Occipital lobe (tissue), 2 donors: Measurements from ENCODE around the gene HSPA12A. TPM values are rescaled to one million over a fixed set of nuclear protein-coding genes. Genes with fewer than 3 reads are reported as not detected.

Source experiments
- DNase-seq: peaks from one replicate; lab custom pipeline; 2025; lab: John Stamatoyannopoulos, UW
- total RNA-seq: library from RNA; depleted of rRNA; stranded (reverse); fragments of >200 nt; gene quantifications from one replicate; pipeline ENCODE4 v1.2.3, GENCODE V29; 2014

The HSPA12A gene
- total RNA-seq, 1 donor from 2014 or later: 17.3 TPM

- DNase-seq: no peak
These were observed 110.5 kb downstream of the HSPA12A start for GRCh38 chr10:116631871-116632295.

- DNase-seq: no peak
These were observed 112.3 kb downstream of the HSPA12A start for GRCh38 chr10:116630020-116630419.

GRCh38 chr10:116629340-116629739, 113.0 kb downstream of the HSPA12A start:
- no peak for DNase-seq

DNA sequence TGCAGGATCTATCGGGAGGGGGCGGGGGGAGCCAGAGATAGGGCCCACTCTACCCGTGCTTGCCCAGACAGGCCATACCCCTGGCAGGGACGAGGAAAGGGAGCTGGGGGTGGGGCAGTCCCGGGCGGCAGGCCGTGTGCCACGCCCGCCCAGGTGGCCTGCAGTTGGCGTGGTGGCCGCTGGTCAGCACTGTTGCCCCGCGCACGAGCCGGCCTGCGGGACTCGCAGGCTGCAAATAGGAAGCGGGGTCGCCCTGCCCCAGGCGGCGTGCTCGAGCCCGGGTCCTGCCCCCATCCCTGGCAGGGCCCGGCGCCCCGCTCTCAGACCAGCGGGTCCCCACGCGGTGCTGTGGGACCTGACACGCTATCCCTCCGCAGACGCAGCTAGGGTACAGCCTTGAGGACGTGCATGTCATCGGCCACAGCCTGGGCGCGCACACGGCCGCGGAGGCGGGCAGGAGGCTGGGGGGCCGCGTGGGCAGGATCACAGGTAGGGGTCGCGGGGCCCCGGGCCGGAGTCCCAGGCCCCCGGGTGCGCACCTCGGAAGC, 114.9 kb downstream of the HSPA12A start:
- DNase-seq: no peak

DNA sequence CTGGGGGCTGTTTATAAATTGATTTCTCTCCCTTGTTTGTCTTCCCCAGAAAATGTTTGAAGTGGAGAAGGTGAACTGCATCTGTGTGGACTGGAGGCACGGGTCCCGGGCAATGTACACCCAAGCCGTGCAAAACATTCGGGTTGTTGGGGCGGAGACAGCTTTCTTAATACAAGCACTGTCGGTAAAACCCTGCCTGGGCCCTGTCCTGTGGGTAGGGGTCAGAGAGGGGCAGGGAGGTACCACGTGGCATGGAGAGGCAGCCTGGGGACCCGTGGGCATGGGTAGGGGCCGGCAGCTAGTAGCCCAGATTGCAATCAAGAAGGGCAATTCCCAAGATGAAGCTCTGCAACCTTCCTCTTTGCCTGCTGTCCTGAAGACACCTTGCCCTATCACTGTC, 115.6 kb downstream of the HSPA12A start:
- DNase-seq: no peak

GRCh38 chr10:116625845-116626244, 116.5 kb downstream of the HSPA12A start:
- DNase-seq: no peak

GRCh38 chr10:116621934-116622655, 120.3 kb downstream of the HSPA12A start:
- no peak for DNase-seq

DNA sequence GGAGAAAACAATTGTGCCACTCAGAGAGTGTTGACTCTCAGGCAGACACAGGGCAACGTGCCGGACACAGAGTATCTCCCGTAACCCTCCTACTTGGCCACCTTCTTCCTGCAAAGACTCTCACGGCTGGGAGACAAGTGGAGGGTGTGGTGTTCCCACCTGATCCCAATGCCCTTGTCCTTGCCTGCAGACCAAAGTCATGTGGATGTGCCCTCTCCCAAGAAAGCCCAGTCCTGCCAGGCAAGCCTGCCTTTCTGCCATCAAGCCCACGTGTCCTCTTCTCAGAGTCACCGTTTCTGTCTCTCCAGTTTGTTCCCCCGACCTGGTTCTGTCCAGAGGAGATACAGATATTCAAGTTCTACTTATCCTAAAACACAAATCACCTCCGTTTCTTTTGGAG, 120.9 kb downstream of the HSPA12A start:
- no peak for DNase-seq

Other genes with a start within 250 kb of the HSPA12A start
- gene PNLIP, start 196.6 kb downstream of the HSPA12A start, total RNA-seq: not detected
- gene PNLIPRP1, start 151.6 kb downstream of the HSPA12A start, total RNA-seq: not detected
- not detected for gene PNLIPRP2, start 121.6 kb downstream of the HSPA12A start, total RNA-seq
- 0.78 TPM for gene ENO4, start 106.9 kb upstream of the HSPA12A start, total RNA-seq